GM18508 (cell line): ENCODE results near the gene ACADSB.

Experiments
- ATAC-seq: cut with Tn5 transposase; IDR thresholded peaks from one replicate; pipeline ENCODE4 v1.9.1; 2021; ENCODE audit warnings: moderate number of reproducible peaks; ENCODE audit not compliant: insufficient read depth, unreplicated experiment

Gene ACADSB

DNA sequence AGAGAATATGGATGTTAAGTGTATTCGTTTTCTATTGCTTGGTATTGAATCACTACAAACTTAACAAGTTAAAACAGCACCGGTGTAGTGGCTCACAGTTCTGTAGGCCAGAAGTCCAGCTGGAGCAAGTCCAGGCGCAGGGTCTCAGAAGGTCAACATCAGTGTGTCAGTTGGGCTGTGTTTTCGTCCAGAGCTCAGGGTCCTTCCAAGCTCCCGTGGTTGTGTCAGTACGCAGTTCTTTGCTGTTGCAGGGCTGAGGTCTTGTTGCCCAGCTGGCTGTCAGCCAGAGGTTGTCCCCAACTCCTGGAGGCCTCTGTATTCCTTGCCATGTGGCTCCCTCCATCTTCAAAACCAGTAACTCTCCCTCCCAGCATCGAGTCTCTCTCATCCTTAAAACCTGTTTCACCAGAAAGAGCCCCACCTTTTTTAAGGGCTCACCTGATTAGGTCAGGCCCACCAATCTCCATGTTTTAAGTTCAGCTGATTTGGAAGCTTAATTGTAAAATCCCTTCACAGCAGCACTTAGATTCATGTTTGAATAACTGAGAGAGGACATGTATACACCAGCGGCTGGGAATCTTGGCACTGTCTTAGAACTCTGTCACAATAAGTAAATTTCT, 26.8 kb downstream of the ACADSB start:
- no peak for ATAC-seq

DNA sequence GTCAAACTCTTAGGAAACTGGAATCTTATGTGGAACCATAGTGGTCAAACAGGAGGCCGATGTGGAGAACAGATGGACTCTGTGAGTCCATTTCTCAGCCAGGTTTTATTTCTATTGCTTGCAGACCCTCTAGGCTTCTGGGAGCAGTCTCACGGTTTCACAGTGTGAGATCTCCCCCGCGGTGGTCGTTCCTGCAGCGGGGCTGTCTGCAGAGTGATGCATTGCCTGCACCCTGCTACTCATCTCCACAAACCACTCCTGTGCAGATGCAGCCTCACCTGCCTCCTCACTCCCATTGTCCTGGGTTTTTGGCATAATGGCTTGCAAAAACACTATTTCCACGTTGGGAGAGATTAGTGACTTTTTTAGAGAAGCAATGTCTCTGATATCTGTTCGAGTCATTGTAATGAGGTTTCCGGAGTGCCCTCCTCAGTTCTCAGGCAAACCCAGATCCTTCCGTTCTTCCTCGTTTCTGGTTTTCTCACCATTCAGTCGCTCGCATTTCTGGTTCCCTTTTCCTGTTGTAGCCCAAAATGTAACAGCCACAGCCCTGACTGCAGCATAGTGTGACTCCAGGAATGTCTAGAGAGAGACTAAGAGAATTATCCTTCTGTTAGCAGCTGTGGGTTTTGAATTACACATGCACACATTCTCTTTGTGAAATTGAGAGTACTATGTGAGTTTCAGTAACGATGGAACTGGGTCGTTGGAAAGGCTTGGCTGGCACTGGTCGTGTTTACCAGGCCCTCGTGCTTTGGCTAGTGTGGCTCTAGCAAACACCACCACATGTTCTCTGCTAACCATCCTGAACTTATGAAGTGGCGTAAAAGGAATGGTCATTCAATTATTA, 30.2 kb downstream of the ACADSB start:
- ATAC-seq, result no peak

DNA sequence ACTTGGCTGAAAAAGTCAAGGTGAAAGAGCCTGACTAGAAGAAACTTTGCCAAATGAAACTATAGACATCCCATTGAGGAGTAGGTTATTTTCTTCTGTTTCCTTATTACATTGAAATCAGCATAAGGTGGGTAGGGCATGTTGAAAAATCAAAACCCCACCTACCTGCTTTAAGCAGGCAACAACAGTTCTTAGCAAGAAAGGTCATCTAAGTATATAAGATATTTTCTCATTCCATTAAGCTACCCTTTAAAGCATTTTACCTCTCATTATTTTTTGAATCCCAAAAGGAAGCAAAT, 30.8 kb downstream of the ACADSB start:
- ATAC-seq, result no peak

DNA sequence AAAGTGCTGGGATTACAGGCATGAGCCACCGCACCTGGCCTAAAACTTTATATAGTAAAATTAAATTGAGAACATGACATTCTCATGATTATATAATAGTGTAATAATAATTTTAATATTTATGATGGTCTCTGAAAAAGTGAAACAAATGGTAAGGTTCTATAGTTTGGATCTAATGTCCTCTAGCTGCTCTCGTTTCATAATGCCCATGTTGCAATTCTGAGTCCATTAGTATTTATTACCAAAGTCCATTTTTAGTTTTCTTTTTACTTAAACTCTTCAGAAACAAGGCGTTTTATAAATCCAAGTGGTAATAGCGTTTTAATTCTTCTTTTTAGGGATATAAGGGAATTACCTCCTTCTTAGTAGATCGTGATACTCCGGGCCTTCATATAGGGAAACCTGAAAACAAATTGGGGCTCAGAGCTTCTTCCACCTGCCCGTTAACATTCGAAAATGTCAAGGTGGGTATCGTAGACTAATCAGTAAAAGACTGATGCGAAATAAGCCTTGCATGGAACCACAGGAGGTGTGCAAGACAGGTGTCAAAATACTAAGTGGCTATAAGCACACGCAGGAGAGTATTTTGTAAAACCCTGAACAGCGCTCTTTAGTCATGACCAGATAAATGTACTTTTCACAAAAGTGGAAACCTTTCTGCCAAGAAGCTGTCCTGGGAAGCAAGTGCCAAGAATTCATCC, 34.1 kb downstream of the ACADSB start:
- ATAC-seq, result no peak

DNA sequence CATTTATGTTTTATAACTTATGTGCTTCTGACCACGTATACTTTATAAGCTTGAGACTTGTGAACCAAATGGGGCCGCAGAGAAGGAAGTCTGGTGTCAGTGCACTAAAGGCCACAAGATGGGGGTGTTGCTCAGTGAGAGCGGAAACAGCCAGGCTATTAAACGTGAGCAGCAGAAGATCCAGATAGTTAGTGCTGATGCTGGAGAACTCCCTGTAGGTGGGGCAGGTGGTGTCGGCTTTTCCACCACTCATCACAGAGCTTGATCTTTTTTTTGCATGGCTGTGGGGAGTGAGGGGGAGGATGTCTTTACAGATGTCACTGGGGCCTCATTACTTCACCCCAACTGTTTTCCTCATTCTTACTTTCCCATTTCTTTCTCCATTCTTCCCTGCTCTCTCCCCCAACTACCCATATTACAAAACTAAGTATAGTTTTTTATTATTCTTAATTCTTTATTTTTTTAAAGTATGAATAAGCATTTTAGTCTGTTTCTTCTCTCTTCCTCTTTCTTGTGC, 34.7 kb downstream of the ACADSB start:
- no peak for ATAC-seq

DNA sequence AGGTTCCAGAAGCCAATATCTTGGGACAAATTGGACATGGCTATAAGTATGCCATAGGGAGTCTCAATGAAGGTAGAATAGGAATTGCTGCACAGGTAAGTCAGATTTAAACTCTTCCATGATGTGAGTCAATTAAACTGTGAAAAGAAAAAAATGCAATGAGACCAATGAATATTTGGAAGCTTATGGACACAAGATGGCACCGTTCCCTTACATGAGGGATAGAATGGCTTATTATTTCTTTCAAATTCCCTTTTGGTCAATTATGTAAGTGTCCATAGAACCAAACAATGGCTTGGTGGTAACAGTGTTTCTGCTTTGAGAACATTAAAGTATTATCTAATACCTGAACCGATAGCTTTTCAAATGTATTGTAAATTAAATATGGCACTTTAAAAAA, 35.6 kb downstream of the ACADSB start:
- no peak for ATAC-seq

DNA sequence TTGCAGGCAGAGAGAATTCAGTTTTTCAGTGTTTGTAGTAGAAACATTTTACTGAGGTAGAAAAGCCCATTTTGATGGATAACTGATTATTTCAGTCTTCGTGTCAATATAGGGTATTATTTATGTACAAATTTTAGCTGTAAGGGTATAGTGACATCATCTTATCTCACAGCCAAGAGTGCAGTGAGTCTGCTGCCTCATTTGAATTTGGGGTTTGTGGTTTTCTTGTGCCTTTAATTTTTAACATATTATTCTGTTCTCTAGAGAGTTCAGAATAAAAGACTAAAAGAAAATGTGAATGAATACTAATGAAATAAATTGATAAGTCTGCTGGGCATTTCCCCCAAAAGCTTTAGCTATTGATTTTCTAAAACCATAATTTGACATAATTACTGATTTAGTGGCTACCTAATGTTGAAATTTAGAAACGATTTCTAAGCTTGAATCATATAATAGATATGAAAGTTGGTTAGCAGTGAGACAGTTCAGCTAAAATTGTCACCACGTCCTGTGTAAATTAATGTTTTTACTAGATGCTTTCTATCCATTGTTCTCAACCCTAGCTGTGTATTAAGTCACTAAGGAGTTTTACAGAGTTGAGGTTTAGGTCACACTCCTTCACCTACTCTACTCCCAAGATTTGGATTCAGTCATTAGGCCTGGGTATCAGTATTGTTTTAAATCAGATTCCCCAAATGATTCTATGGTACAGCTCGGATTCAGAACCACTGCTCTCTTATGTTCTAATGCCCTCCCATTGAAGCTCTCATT, 37.3 kb downstream of the ACADSB start:
- ATAC-seq, result no peak

DNA sequence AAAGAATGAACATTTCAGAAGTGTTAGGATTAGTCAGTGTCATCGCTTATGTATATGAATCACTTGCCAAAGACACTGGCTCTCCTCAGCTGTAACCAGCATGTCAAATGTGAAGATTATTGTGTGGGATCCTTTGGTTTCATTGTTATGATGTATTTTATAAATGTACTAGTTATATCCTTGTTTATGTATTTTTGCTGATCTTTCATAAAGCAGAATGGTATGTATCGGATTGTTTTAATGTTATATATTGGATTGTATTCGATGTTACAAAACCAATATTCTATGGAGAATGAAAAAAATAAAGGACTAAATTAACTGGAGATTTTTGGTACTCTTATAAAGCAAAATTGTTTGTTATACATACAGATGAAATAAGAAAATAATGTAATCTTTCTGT, 49.2 kb downstream of the ACADSB start:
- no peak for ATAC-seq

DNA sequence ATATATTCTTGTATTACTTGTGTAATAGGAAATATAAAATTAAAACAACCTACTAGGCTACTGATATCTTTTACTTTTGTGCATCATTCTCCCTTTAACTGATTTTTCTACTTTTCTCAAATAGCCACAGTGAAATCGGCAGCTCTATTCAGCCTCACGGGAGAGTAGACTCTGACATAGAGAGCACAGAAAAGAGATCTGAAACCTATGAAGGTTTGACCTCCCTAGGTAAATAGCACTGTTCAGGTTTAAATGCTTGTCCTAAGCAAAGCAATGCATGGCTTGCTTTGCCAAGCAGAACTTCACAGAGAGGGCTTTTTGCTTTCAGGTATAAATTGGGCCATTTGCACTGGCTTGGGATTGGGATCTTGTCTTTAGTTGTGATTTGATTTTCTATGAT, 53.1 kb downstream of the ACADSB start:
- no peak for ATAC-seq

DNA sequence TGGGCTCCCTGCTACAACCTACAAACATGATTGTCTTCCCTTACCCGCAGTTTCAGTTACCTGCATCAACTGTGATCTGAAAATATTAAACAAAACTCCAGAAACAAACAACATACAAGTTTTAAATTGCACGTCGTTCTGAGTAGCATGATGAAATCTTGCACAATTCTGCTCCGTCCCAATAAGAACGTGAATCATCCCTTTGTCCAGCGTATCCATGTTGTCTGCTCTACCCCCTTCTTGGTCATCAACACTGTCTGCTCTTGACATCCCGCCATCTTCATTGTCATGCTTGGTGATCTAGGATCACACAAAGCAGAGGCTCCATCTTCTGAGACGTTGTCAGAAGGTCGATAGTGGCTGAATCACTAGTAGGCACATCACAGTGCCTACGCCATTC, 53.9 kb downstream of the ACADSB start:
- ATAC-seq, result no peak

DNA sequence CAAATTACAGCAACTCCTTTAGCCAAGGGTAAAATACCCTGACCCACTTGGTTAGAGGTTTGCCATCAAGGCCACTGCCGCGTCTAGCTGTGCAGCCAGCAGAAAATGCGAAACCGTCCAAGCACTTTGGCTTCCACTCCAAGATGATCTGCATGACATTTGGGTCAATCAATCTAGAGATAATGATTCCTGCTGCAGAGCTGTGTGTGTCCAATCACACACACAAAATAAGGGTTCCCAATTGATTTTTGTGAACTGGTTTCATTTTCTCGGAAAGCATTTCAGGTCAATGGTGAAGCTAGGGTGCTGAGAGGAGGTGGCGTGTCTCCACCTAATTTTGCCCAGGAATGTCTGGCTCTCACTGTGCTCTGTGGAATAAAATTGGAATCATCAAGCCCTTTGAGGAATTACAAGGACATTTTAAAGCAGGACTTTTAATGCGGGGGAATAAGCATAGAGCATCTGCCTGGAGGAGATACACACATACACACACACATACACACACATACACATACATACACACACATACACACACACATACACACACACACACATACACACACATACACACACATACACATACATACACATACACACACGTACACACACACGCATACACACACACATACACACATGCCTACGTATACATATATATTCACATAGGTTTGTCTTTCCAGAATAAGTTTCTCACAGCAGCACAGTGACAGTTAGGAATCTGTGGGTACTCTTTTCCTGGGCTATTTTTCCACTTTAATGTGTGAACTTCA, 59.5 kb downstream of the ACADSB start:
- no peak for ATAC-seq

DNA sequence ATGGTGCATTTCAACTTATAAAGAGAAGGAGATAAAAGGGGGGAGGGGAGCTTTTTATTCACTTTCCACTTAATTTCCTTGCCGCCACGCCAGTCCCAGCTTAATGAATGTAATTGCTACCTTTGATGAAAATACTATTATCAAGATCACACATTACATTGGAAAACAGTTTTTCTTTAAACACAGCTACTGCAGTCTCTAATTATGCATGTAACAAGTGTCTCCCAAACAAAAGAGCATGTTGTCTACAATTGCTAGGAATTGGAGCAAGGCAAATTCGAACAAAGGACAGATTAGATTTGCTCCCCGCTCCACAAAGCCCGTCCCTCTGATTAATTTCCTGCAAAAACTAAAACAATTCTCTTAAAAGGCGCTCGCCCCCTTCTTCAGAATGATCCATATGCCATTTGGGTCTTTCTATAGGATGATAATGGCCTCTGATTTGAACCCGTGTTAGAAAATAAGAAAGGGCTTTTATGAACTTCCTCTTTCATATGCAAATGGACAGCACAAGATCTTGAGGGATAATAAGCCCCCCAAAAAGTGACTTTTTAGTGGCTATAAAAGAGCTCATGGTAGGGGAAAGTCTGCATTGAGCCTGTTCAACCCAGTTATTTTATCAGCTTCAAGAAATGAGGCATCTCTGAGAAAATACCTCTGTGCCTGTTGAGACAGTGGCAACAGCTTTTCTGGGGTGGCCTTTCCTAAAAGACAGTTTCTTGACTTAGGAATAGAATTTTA, 60.6 kb downstream of the ACADSB start:
- ATAC-seq, result no peak

DNA sequence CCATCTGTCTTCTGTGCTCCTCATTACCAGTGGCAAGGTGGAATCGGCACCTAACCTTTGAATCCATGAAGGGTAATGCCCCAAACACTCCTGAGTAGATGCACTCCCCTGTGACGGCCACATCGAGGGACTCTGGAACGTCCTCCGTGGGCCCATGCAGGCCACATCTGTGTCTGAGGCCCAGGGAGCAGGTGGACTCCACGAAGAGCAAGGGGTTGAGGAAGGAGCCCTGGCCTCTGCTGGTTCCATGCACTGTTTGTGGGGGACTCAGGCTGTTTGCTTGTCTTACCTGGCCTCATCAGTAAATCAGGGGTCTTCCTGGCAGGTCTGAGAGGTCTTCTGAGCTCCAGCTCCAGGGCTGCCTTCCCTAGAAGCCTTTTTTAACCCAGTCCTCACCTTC, 64.4 kb downstream of the ACADSB start:
- ATAC-seq, result no peak

DNA sequence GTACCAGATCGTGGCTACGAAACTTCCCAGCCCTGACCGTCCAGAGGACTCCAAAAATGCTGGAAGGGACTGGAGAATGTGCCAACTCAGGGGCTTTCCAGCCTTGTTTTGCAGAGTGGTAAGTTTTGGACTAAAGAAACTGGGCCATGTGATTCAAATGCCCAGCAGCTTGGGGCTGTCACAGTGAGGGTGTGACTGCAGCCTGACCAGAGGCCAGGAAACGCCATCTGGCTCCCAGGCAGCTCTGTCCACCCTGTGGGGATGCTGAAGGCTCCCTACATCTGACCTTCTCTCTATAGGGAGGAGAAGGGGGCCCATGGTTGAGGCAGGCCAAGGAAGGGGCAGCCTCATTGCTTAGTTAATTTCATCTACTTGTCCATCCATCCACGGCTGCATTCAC, 65.4 kb downstream of the ACADSB start:
- ATAC-seq, result no peak

DNA sequence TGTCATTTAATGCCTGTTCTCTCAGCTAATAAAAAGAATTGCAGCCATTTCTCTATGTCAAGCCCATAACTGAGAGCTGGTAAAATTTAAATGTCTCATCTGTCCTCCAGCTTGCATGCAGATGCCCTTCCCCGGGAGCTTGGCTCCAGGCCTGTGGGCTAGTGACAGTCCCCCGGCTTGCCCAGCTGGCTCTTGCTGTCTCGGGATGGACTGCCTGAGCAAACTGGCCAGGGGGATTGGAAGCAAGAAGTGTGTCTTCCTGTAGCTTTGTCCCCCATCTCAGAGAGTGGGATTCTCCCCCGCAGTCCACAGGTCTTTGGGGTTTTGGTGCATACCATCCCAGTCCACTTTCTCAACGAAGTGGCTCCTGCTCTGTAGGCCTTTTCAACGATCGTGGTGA, 73.1 kb downstream of the ACADSB start:
- no peak for ATAC-seq

DNA sequence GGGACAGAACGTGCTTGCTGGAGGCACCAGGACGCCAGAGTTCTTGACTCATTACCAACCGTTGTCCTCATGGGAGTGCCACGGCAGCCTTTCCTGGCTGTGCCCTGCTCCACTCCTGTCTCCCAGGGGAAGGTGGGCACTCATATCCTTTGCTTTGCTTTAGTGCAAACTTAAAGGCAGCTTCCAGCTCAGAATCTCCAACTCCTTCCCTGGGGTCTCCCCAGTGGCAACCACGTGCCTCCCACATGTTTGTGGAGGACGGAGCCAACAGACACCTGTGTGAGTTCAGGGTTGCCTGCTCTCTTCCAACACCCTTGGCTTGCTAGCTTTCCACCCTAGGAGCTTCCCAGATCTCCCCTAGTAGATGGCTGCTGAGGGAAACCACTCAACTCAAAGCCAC, 75.0 kb downstream of the ACADSB start:
- ATAC-seq, result no peak

DNA sequence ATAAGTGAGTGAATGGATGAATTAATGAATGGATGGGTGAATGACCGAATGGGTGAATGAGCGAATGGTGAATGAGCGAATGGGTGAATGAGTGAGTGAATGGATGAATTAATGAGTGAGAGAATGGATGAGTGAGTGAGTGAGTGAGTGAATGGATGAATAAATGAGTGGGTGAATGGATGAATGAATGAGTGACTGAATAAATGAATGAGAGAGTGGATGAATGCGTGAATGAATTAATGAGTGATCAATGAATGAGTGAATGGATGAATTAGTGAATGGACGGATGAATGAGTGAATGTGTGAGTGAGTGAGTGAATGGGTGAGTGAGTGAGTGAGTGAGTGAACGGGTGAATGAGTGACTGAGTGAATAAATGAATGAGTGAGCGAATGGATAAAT, 77.5 kb downstream of the ACADSB start:
- no peak for ATAC-seq

DNA sequence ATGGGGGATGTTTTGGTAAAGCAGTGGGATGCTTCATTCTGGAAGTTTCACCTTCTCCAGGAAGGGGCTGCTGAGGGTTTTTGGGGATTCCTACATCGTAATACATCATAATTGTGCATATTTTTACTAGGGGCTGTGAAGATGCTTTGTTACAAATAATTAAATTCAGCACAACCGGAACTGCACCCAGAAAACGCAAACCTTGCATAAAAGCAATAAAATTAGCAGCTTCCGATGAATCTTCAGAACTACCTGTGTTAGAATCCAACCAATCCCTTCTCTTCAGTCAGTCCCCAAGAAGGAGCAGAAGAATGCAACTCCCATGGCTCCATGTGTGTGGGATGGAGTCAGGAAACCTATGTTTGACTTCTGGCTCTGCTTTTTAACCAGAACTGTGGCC, 78.5 kb downstream of the ACADSB start:
- no peak for ATAC-seq

DNA sequence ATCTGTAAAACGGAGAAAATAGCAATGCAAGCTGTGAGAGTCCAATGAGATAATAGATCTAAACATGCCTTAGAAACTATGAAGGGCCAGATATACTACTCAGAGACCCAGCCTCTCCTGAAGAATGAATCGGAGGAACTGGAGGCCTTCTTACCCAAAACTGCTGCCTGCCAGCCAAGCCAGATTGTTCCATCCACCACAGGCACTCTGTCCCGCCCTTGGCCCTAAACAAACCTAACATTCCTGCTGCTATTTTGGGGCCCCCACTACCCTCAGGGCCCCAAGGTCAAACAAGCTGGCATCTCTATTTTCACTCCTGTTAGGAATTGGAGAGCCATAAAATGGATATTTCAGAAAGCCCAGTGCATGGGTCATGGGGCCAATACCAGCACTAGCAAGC, 79.0 kb downstream of the ACADSB start:
- ATAC-seq, result no peak
